ENCODE results near the gene KCNIP4.

DNA sequence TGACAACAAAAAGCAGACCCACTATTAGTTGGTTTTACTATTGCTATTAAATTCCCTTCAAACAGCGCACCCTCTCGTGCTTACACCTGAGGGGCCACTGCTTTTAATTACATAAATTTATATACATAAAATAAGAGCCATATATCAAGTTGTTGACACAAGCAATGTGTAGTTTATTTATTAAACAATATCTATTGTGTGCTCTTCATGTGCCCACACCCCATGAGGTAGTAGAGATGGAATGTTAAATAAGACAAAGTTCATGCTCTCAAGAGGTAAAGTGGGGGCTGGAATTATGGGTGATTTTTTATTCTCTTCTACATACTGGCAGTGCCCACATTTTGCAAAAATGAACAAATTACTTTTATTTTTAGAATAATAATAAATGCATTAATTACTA is 47.3 kb downstream of the KCNIP4 start:
- no peak for TF ChIP-seq CTCF (IDR thresholded peaks at IDR 0.05)
- no peak for TF ChIP-seq POLR2A (IDR thresholded peaks at IDR 0.05)
